ENCODE measurements around the gene ZDHHC5. TPM values are rescaled to one million over a fixed set of nuclear protein-coding genes. Genes with fewer than 3 reads are reported as not detected.
A peak's percentile ranks its signal among the peaks of the same experiment; 100 is the strongest.

Gene ZDHHC5
- total and polyA plus RNA-seq, 2 of the 13 experiments (the other 11 are each of a cell fraction or from before 2014, with no cell fraction given), result 26.6 to 34.0 TPM

GRCh38 chr11:57638005-57638781 lies 29.7 kb upstream of the ZDHHC5 start (continued):
- no peak for TF ChIP-seq AKNA (CRISPR knock-in tag; IDR thresholded peaks at IDR 0.05; ENCODE audit: borderline replicate concordance)
- TF ChIP-seq, protein P1, sequence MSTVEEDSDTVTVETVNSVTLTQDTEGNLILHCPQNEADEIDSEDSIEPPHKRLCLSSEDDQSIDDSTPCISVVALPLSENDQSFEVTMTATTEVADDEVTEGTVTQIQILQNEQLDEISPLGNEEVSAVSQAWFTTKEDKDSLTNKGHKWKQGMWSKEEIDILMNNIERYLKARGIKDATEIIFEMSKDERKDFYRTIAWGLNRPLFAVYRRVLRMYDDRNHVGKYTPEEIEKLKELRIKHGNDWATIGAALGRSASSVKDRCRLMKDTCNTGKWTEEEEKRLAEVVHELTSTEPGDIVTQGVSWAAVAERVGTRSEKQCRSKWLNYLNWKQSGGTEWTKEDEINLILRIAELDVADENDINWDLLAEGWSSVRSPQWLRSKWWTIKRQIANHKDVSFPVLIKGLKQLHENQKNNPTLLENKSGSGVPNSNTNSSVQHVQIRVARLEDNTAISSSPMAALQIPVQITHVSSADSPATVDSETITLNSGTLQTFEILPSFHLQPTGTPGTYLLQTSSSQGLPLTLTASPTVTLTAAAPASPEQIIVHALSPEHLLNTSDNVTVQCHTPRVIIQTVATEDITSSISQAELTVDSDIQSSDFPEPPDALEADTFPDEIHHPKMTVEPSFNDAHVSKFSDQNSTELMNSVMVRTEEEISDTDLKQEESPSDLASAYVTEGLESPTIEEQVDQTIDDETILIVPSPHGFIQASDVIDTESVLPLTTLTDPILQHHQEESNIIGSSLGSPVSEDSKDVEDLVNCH (CRISPR knock-in tag; IDR thresholded peaks at IDR 0.05), result no peak
- no peak for TF ChIP-seq ZSCAN9 (CRISPR knock-in tag; IDR thresholded peaks at IDR 0.05; ENCODE audit: borderline replicate concordance)
- TF ChIP-seq SAP130 (CRISPR knock-in tag; IDR thresholded peaks at IDR 0.05; ENCODE audit: low read depth), result peak; percentile 25; the same call in 1 of the 2 replicates
- TF ChIP-seq ZNF570 (CRISPR knock-in tag; IDR thresholded peaks at IDR 0.05; ENCODE audit: borderline replicate concordance), result no peak
- TF ChIP-seq KLF16 (CRISPR knock-in tag; IDR thresholded peaks at IDR 0.05), result no peak
- TF ChIP-seq, protein P2, sequence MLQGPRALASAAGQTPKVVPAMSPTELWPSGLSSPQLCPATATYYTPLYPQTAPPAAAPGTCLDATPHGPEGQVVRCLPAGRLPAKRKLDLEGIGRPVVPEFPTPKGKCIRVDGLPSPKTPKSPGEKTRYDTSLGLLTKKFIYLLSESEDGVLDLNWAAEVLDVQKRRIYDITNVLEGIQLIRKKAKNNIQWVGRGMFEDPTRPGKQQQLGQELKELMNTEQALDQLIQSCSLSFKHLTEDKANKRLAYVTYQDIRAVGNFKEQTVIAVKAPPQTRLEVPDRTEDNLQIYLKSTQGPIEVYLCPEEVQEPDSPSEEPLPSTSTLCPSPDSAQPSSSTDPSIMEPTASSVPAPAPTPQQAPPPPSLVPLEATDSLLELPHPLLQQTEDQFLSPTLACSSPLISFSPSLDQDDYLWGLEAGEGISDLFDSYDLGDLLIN (CRISPR knock-in tag; IDR thresholded peaks at IDR 0.05; ENCODE audit: borderline replicate concordance), result no peak
- no peak for TF ChIP-seq CENPX (CRISPR knock-in tag; IDR thresholded peaks at IDR 0.05)
- no peak for TF ChIP-seq ZBTB7B (CRISPR knock-in tag; IDR thresholded peaks at IDR 0.05)
- no peak for TF ChIP-seq GATAD2A (CRISPR knock-in tag; IDR thresholded peaks at IDR 0.05)
- TF ChIP-seq PAF1 (CRISPR knock-in tag; IDR thresholded peaks at IDR 0.05), result no peak
- TF ChIP-seq IRF2 (CRISPR knock-in tag; IDR thresholded peaks at IDR 0.05), result no peak
- TF ChIP-seq JUN (CRISPR knock-in tag; IDR thresholded peaks at IDR 0.05), result no peak
- no peak for TF ChIP-seq HDAC6 (IDR thresholded peaks at IDR 0.05; ENCODE audit: low read depth, low read length)
- TF ChIP-seq, protein P3, sequence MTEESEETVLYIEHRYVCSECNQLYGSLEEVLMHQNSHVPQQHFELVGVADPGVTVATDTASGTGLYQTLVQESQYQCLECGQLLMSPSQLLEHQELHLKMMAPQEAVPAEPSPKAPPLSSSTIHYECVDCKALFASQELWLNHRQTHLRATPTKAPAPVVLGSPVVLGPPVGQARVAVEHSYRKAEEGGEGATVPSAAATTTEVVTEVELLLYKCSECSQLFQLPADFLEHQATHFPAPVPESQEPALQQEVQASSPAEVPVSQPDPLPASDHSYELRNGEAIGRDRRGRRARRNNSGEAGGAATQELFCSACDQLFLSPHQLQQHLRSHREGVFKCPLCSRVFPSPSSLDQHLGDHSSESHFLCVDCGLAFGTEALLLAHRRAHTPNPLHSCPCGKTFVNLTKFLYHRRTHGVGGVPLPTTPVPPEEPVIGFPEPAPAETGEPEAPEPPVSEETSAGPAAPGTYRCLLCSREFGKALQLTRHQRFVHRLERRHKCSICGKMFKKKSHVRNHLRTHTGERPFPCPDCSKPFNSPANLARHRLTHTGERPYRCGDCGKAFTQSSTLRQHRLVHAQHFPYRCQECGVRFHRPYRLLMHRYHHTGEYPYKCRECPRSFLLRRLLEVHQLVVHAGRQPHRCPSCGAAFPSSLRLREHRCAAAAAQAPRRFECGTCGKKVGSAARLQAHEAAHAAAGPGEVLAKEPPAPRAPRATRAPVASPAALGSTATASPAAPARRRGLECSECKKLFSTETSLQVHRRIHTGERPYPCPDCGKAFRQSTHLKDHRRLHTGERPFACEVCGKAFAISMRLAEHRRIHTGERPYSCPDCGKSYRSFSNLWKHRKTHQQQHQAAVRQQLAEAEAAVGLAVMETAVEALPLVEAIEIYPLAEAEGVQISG (CRISPR knock-in tag; IDR thresholded peaks at IDR 0.05), result no peak; the same call in 1 of the 2 replicates
- 0 out of 2 replicates have a peak, but pooled peaks have one; percentile 28 for TF ChIP-seq ZNF441 (CRISPR knock-in tag; IDR thresholded peaks at IDR 0.05; ENCODE audit: borderline replicate concordance)
